ENCODE measurements around the gene TIMM29. TPM values are rescaled to one million over a fixed set of nuclear protein-coding genes. Genes with fewer than 3 reads are reported as not detected.
"Not testable (repeated sequence)": the region's sequence is repeated elsewhere in the genome, so short reads cannot be mapped to it uniquely, and the experiment has no call there.

The TIMM29 gene
- total RNA-seq, 4 donors from 2014 or later, result 27.1 to 40.4 (median 32.8) TPM

GRCh38 chr19:10936661-10937084, 8.1 kb downstream of the TIMM29 start:
- TF ChIP-seq, protein P1, sequence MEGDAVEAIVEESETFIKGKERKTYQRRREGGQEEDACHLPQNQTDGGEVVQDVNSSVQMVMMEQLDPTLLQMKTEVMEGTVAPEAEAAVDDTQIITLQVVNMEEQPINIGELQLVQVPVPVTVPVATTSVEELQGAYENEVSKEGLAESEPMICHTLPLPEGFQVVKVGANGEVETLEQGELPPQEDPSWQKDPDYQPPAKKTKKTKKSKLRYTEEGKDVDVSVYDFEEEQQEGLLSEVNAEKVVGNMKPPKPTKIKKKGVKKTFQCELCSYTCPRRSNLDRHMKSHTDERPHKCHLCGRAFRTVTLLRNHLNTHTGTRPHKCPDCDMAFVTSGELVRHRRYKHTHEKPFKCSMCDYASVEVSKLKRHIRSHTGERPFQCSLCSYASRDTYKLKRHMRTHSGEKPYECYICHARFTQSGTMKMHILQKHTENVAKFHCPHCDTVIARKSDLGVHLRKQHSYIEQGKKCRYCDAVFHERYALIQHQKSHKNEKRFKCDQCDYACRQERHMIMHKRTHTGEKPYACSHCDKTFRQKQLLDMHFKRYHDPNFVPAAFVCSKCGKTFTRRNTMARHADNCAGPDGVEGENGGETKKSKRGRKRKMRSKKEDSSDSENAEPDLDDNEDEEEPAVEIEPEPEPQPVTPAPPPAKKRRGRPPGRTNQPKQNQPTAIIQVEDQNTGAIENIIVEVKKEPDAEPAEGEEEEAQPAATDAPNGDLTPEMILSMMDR (IDR thresholded peaks at IDR 0.05), result peak; percentile 23 to 57 (median 50)
- no peak for TF ChIP-seq POLR2A (IDR thresholded peaks at IDR 0.05)
- no peak for TF ChIP-seq EP300 (IDR thresholded peaks at IDR 0.05)
- no peaks in the 10 kb centered on the region for H3K9me3 ChIP-seq
- peak in 1 of 2 donors; percentile 66 for DNase-seq (ENCODE audit: low spot score in 2 of 2)
- peaks cover 0 to 20% (median 0%) of the 10 kb centered on the region in 3 donors for H3K36me3 ChIP-seq
- no peak overlapping the region for H3K4me3 ChIP-seq
- WGBS, 2 donors, result 2 to 6% methylated on average over 11 of the region's 11 CpGs
- H3K27ac ChIP-seq, result no peak overlapping the region
- H3K4me1 ChIP-seq, result peaks cover 0 to 8% (median 2%) of the 10 kb centered on the region in 4 donors
- H3K27me3 ChIP-seq, result no peaks in the 10 kb centered on the region

DNA sequence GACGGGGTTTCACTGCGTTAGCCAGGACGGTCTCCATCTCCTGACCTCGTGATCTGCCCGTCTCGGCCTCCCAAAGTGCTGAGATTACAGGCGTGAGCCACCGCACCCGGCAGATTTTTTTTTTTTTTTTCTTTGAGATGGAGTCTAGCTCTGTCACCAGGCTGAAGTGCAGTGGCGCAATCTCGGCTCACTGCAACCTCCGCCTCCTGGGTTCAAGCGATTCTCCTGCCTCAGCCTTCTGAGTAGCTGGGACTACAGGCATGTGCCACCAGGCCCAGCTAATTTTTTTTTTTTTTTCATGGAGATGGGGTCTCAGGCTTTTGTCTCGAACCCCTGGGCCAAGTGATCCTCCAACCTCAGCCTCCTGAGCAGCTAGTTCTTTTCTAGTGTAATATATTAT, 13.0 kb downstream of the TIMM29 start:
- 82 to 84% methylated on average over 14 of the region's 14 CpGs for WGBS, 2 donors

DNA sequence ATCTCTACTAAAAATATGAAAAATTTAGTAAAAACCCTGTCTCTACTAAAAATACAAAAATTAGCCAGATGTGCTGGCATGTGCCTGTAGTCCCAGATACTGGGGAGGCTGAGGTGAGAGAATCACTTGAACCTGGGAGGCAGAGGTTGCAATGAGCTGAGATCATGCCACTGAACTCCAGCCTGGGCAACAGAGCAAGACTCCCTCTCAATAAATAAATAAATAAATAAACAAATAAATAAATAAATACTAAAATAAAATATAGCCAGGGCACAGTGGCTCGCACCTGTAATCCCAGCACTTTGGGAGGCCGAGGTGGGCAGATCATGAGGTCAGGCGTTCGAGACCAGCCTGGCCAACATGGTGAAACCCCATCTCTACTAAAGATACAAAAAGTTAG, 14.8 kb downstream of the TIMM29 start:
- H3K27ac ChIP-seq; H3K4me3 ChIP-seq; DNase-seq (ENCODE audit: low spot score in 2 of 2); H3K27me3 ChIP-seq; H3K36me3 ChIP-seq; H3K4me1 ChIP-seq; H3K9me3 ChIP-seq: not testable (repeated sequence)
- WGBS, 2 donors, result 95% methylated on average over 4 of the region's 4 CpGs

More for the DNA sequence above, 13.0 kb downstream of the TIMM29 start:
- not testable (repeated sequence) for H3K4me1 ChIP-seq; H3K4me3 ChIP-seq; H3K27ac ChIP-seq; H3K36me3 ChIP-seq; H3K9me3 ChIP-seq; H3K27me3 ChIP-seq; DNase-seq (ENCODE audit: low spot score in 2 of 2)

DNA sequence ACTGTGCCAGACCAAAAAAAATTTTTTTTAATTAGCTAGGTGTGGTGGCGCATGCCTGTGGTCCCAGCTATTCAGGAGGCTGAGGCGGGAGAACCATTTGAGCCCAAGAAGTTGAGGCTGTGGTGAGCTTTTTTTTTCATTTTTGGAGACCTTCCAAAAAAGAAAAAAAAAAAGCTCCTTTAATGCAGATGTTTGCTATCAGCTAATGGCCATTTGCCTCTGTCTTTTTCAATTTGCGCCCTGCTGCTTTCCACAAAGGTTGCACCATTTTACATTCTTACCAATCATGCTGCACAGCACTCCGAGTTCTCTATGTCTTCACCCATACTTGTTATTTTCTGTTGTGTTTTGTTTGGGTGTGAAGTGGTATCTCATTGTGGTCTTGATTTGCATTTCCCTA, 16.7 kb downstream of the TIMM29 start:
- Histone ChIP-seq H3K9me3 (no peaks in the 10 kb centered on the region), H3K4me1 (peaks cover 0 to 5% (median 0%) of the 10 kb centered on the region in 4 donors), H3K27ac (no peak overlapping the region), H3K27me3 (no peaks in the 10 kb centered on the region), H3K36me3 (no peaks in the 10 kb centered on the region), H3K4me3 (no peak overlapping the region)
- WGBS, 2 donors, result 90 to 97% methylated on average over 4 of the region's 4 CpGs
- DNase-seq (ENCODE audit: low spot score in 2 of 2), result no peak
- TF ChIP-seq POLR2A (IDR thresholded peaks at IDR 0.05) (no peak), EP300 (IDR thresholded peaks at IDR 0.05) (no peak)
- TF ChIP-seq, protein P1 (IDR thresholded peaks at IDR 0.05), result no peak

- Histone ChIP-seq H3K27me3 (no peaks in the 10 kb centered on the region), H3K9me3 (no peaks in the 10 kb centered on the region), H3K27ac (no peak overlapping the region), H3K4me3 (no peak overlapping the region), H3K4me1 (peaks cover 0 to 4% (median 0%) of the 10 kb centered on the region in 4 donors), H3K36me3 (no peaks in the 10 kb centered on the region)
- TF ChIP-seq, protein P1 (IDR thresholded peaks at IDR 0.05), result no peak
- TF ChIP-seq EP300 (IDR thresholded peaks at IDR 0.05) (no peak), POLR2A (IDR thresholded peaks at IDR 0.05) (no peak)
- DNase-seq (ENCODE audit: low spot score in 2 of 2), result no peak
- 75 to 81% methylated on average over 6 of the region's 6 CpGs for WGBS, 2 donors
Measured at GRCh38 chr19:10946958-10947657, 18.5 kb downstream of the TIMM29 start.

GRCh38 chr19:10952809-10953208, 24.2 kb downstream of the TIMM29 start:
- Histone ChIP-seq H3K4me3 (no peak overlapping the region), H3K27ac (no peak overlapping the region), H3K4me1 (no peaks in the 10 kb centered on the region), H3K36me3 (no peaks in the 10 kb centered on the region), H3K9me3 (no peaks in the 10 kb centered on the region), H3K27me3 (no peaks in the 10 kb centered on the region)
- TF ChIP-seq EP300 (IDR thresholded peaks at IDR 0.05), result no peak
- TF ChIP-seq POLR2A (IDR thresholded peaks at IDR 0.05), result no peak
- DNase-seq (ENCODE audit: low spot score in 2 of 2), result no peak
- 94 to 96% methylated on average over 6 of the region's 6 CpGs for WGBS, 2 donors

DNA sequence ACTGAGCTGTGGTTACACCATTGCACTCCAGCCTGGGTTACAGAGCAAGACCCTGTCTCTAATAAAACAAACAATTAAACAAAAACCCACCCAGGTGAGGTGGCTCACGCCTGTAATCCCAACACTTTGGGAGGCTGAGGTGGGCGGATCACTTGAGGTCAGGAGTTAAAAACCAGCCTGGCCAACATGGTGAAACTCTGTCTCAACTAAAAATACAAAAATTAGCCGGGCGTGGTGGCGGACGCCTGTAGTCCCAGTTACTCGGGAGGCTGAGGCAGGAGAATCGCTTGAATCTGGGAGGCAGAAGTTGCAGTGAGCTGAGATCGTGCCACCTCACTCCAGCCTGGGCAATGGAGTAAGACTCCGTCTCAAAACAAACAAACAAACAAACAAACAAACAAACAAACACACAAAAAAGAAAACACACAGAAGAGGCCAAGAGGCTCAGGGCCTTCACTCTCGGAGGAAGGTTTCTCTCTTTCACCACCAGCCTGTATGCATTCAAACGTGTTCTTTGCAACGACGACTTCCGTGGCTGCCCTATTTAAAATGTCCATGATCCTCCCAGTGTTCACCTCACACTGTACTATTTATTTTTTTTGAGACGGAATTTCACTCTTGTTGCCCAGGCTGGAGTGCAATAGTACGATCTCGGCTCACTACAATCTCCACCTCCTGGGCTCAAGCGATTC, 30.8 kb downstream of the TIMM29 start:
- peak overlapping the region in 2 of 4 donors; percentile 73 to 91 for H3K4me3 ChIP-seq
- H3K27me3 ChIP-seq; H3K9me3 ChIP-seq; H3K27ac ChIP-seq; H3K36me3 ChIP-seq; DNase-seq (ENCODE audit: low spot score in 2 of 2): not testable (repeated sequence)
- peaks cover 0 to 33% (median 14%) of the 10 kb centered on the region in 4 donors for H3K4me1 ChIP-seq
- WGBS, 2 donors, result 94 to 95% methylated on average over 19 of the region's 19 CpGs
